H1 (cell line): Measurements from ENCODE around the gene DCLK1. TPM values are rescaled to one million over a fixed set of nuclear protein-coding genes. Genes with fewer than 3 reads are reported as not detected.

Experiments
- CTCF ChIA-PET: fragments of 300-600 bp; sonication (Branson Sonifier 250); formaldehyde crosslinking; loops from one replicate; lab custom pipeline; 2021; ENCODE audit not compliant: partially characterized antibody; lab: Charles Lee
- POLR2A ChIA-PET: fragments of 300-600 bp; sonication (Branson Sonifier 250); formaldehyde crosslinking; loops from one replicate; lab custom pipeline; 2021; ENCODE audit warnings: inconsistent platforms; ENCODE audit not compliant: partially characterized antibody; lab: Charles Lee
- DNase-seq, 2 experiments: peaks; one replicate each; pipeline versions ENCODE4 v3.0.0 to v3.0.0-alpha.2; 2010 to 2022; ENCODE audit warnings: low spot score in 2 of 2, low read depth in 1 of 2, mixed read lengths in 1 of 2
- FAIRE-seq: peaks from 2 replicates; lab custom pipeline; 2011; peaks lifted over from hg19 to GRCh38; lab: Jason Lieb, UNC
- H2AFZ ChIP-seq: 2 replicates; pipeline ENCODE4 v1.8.1; 2012; ENCODE audit warnings: low read length, inconsistent platforms
- H2AK5ac ChIP-seq: 2 replicates; pipeline ENCODE4 v1.6.1; 2013; ENCODE audit warnings: low read depth, low read length
- H2BK120ac ChIP-seq: replicated peaks from 2 replicates; pipeline ENCODE3; 2013; ENCODE audit warnings: low read depth, low read length, inconsistent platforms
- H2BK12ac ChIP-seq: 2 replicates; pipeline ENCODE4 v1.6.1; 2013; ENCODE audit warnings: low read depth, low read length
- H2BK15ac ChIP-seq: 2 replicates; pipeline ENCODE4 v1.6.1; 2013; ENCODE audit warnings: low read length
- H2BK20ac ChIP-seq: 2 replicates; pipeline ENCODE4 v1.6.1; 2013; ENCODE audit warnings: low read length
- H2BK5ac ChIP-seq: 2 replicates; pipeline ENCODE4 v1.6.1; 2013; ENCODE audit warnings: low read depth, low read length
- H3K14ac ChIP-seq: 2 replicates; pipeline ENCODE4 v1.6.1; 2013; ENCODE audit warnings: inconsistent platforms; ENCODE audit not compliant: insufficient read length
- H3K18ac ChIP-seq: 2 replicates; pipeline ENCODE4 v1.6.1; 2013; ENCODE audit warnings: low read length; ENCODE audit errors: extremely low read depth
- H3K23ac ChIP-seq: 2 replicates; pipeline ENCODE4 v1.6.1; 2013; ENCODE audit warnings: inconsistent platforms; ENCODE audit not compliant: insufficient read length
- H3K23me2 ChIP-seq: 2 replicates; pipeline ENCODE4 v1.6.1; 2013; ENCODE audit warnings: low read depth, low read length
- H3K27ac ChIP-seq: 2 replicates; pipeline ENCODE4 v1.6.1; 2011; ENCODE audit warnings: low read depth, low read length, inconsistent platforms
- H3K27me3 ChIP-seq, 4 experiments: replicated peaks in 1 of 4; 1 replicate in 1 of 4; 2 replicates in 3 of 4; pipeline versions ENCODE4 v1.6.1 to v1.8.1; 2011 to 2013; ENCODE audit warnings: low read length in 3 of 4, mild to moderate bottlenecking in 3 of 4, inconsistent platforms in 2 of 4, mixed read lengths in 2 of 4, moderate library complexity in 1 of 4; ENCODE audit not compliant: control insufficient read depth in 3 of 4, insufficient read depth in 3 of 4; ENCODE audit errors: extremely low read depth in 1 of 4
- H3K36me3 ChIP-seq, 4 experiments: 2 replicates each; pipeline versions ENCODE4 v1.6.1 to v1.8.1; 2011 to 2013; ENCODE audit warnings: mild to moderate bottlenecking in 4 of 4, low read length in 3 of 4, moderate library complexity in 2 of 4, control low read depth in 1 of 4, inconsistent platforms in 1 of 4; ENCODE audit not compliant: insufficient read depth in 4 of 4, control insufficient read depth in 2 of 4
- H3K4ac ChIP-seq: replicated peaks from 2 replicates; pipeline ENCODE3; 2013; ENCODE audit warnings: low read length, low read depth, mixed read lengths, inconsistent platforms; ENCODE audit not compliant: insufficient read length
- H3K4me1 ChIP-seq, 4 experiments: replicated peaks in 1 of 4; 1 replicate in 1 of 4; 2 replicates in 3 of 4; pipeline versions ENCODE4 v1.6.1 to v1.8.1; 2011 to 2013; ENCODE audit warnings: low read length in 3 of 4, inconsistent platforms in 2 of 4, mixed read lengths in 1 of 4; ENCODE audit not compliant: insufficient read depth in 4 of 4, control insufficient read depth in 3 of 4
- H3K4me2 ChIP-seq, 2 experiments: 2 replicates each; pipeline versions ENCODE4 v1.6.1 to v1.8.1; 2011 to 2013; ENCODE audit warnings: low read depth in 2 of 2, low read length in 2 of 2, control low read depth in 1 of 2, inconsistent platforms in 1 of 2, mild to moderate bottlenecking in 1 of 2; ENCODE audit not compliant: insufficient read depth in 1 of 2
- H3K4me3 ChIP-seq, 4 experiments: fragments of 200-600, 300-600 bp in 1 of 4; sonication (generic), shearing (Covaris generic), sonication (Bioruptor Twin) in 1 of 4; 2 replicates each; pipeline versions ENCODE4 v1.5.1 to v1.8.1; 2011 to 2016; ENCODE audit warnings: low read length in 4 of 4, low read depth in 3 of 4, control low read depth in 2 of 4, inconsistent platforms in 2 of 4, mild to moderate bottlenecking in 2 of 4, mixed read lengths in 1 of 4, moderate library complexity in 1 of 4; ENCODE audit not compliant: insufficient read depth in 2 of 4; ENCODE audit errors: extremely low read depth in 1 of 4
- H3K56ac ChIP-seq: replicated peaks from 2 replicates; pipeline ENCODE3; 2013; ENCODE audit warnings: low read depth, mild to moderate bottlenecking, mixed read lengths, low read length, inconsistent platforms; ENCODE audit not compliant: insufficient read length
- H3K79me1 ChIP-seq: 2 replicates; pipeline ENCODE4 v1.6.1; 2013; ENCODE audit warnings: low read depth, low read length, control low read depth
- H3K79me2 ChIP-seq, 2 experiments: 2 replicates each; pipeline versions ENCODE4 v1.6.1 to v1.8.1; 2012 to 2013; ENCODE audit warnings: low read length in 2 of 2, mild to moderate bottlenecking in 2 of 2, inconsistent platforms in 1 of 2; ENCODE audit not compliant: insufficient read depth in 2 of 2, control insufficient read depth in 1 of 2
- H3K9ac ChIP-seq, 4 experiments: replicated peaks in 1 of 4; 1 replicate in 1 of 4; 2 replicates in 3 of 4; pipeline versions ENCODE4 v1.6.1 to v1.8.1; 2011 to 2013; ENCODE audit warnings: low read depth in 3 of 4, low read length in 3 of 4, control low read depth in 2 of 4, mild to moderate bottlenecking in 2 of 4, moderate library complexity in 2 of 4, inconsistent platforms in 1 of 4; ENCODE audit errors: extremely low read depth in 1 of 4
- H3K9me3 ChIP-seq, 2 experiments: 2 replicates each; pipeline versions ENCODE4 v1.6.1 to v1.8.1; 2012 to 2013; ENCODE audit warnings: mild to moderate bottlenecking in 2 of 2, moderate library complexity in 2 of 2, control low read depth in 1 of 2, inconsistent platforms in 1 of 2, low read depth in 1 of 2, low read length in 1 of 2, mixed read lengths in 1 of 2; ENCODE audit not compliant: insufficient read depth in 2 of 2
- H4K20me1 ChIP-seq, 2 experiments: replicated peaks in 1 of 2; 2 replicates each; pipeline versions ENCODE3 to v1.8.1; 2011 to 2013; ENCODE audit warnings: inconsistent platforms in 2 of 2, low read length in 2 of 2, mild to moderate bottlenecking in 1 of 2; ENCODE audit not compliant: insufficient read depth in 2 of 2, control insufficient read depth in 1 of 2
- H4K5ac ChIP-seq: 2 replicates; pipeline ENCODE4 v1.6.1; 2013; ENCODE audit warnings: low read length, low read depth, mixed read lengths, inconsistent platforms; ENCODE audit not compliant: insufficient read length
- H4K8ac ChIP-seq: 2 replicates; pipeline ENCODE4 v1.8.0; 2013; ENCODE audit warnings: mild to moderate bottlenecking, moderate library complexity, low read length, inconsistent platforms; ENCODE audit not compliant: insufficient read depth; ENCODE audit errors: extremely low read depth
- H4K91ac ChIP-seq: replicated peaks from 2 replicates; pipeline ENCODE3; 2013; ENCODE audit warnings: low read length, mixed read lengths, inconsistent platforms; ENCODE audit not compliant: insufficient read length
- EGR1 ChIP-seq: IDR thresholded peaks from 2 replicates; pipeline ENCODE4 v1.6.1; 2011; ENCODE audit warnings: low read depth, low read length, borderline replicate concordance
- SP2 ChIP-seq: IDR thresholded peaks from 2 replicates; pipeline ENCODE4 v1.6.1; 2012; ENCODE audit warnings: mild to moderate bottlenecking, low read length, inconsistent platforms
- TEAD4 ChIP-seq: IDR thresholded peaks from 2 replicates; pipeline ENCODE4 v1.6.1; 2012; ENCODE audit warnings: low read depth, low read length, inconsistent platforms, mixed read lengths
- WGBS, 2 experiments: shearing (Covaris generic) in 1 of 2; methylation state at CpG; one replicate each; pipeline versions ENCODE4 v1.1.6 to v1.1.7; 2013 to 2015; ENCODE audit warnings: low lambda C conversion rate in 2 of 2, mixed read lengths in 2 of 2, inconsistent platforms in 1 of 2, low coverage in 1 of 2, missing lambda C conversion rate in 1 of 2; ENCODE audit not compliant: insufficient replicate concordance in 2 of 2, insufficient coverage in 1 of 2, insufficient read length in 1 of 2; ENCODE audit errors: extremely low coverage in 1 of 2, missing lambda C conversion rate in 1 of 2; 5-methylcytosine and 5-hydroxymethylcytosine counted together
- polyA plus RNA-seq, 7 experiments: library from polyadenylated mRNA; depleted of rRNA in 3 of 7; stranded (reverse) in 5 of 7; unstranded in 2 of 7; fragments of >200 nt in 5 of 7; fragments of 200-250 nt in 2 of 7; gene quantifications; 1 replicate in 5 of 7; 2 replicates in 1 of 7; 4 replicates in 1 of 7; pipeline versions ENCODE4 v1.2.1 to v1.2.3, GENCODE V29; 2011 to 2013; ENCODE audit warnings: missing spikeins in 2 of 7, mixed read lengths in 2 of 7
- total RNA-seq: library from RNA; stranded (reverse); fragmentation: NEBNext Ultra II Directional; extraction: Animal tissue kit (Norgen Biotek cat#: 25700); gene quantifications from 2 replicates; pipeline ENCODE4 v1.2.1, GENCODE V29; 2021

The DCLK1 gene
- total and polyA plus RNA-seq, 2 of the 8 experiments (the other 6 are each of a cell fraction or from before 2014, with no cell fraction given) = 22.8 to 41.0 TPM

GRCh38 chr13:35920816-35921215 is 210.4 kb downstream of the DCLK1 start:
- Histone ChIP-seq H4K5ac (no peak overlapping the region), H3K79me2 (no peaks in the 10 kb centered on the region), H2BK12ac (peak overlapping the region; percentile 64; the same call in 1 of the 2 replicates), H2BK120ac (no peak overlapping the region), H3K27ac (no peak overlapping the region), H4K20me1 (no peaks in the 10 kb centered on the region), H3K23me2 (peaks cover 2% of the 10 kb centered on the region; the same call in 1 of the 2 replicates), H3K36me3 (no peaks in the 10 kb centered on the region)
- POLR2A ChIA-PET = no interaction called here
- 0 out of 2 replicates have a peak, but pooled peaks have one; percentile 11 for TF ChIP-seq EGR1
- TF ChIP-seq SP2 = no peak
- 0 out of 2 replicates have a peak, but pooled peaks have one; percentile 30 for TF ChIP-seq TEAD4
- TF ChIP-seq, all 59 proteins: peak for 2
- Histone ChIP-seq H2AFZ (no peak overlapping the region), H3K14ac (no peak overlapping the region), H2AK5ac (no peak overlapping the region), H2BK20ac (no peak overlapping the region), H3K4me3 (no peak overlapping the region), H2BK5ac (0 out of 2 replicates have a peak overlapping the region, but pooled peaks have one; percentile 36), H3K27me3 (no peaks in the 10 kb centered on the region), H3K9ac (no peak overlapping the region), H4K8ac (no peak overlapping the region), H3K4me2 (peak overlapping the region; percentile 22 to 25; a peak in 2 of 4 replicates), H3K4me1 (peaks cover 6 to 30% (median 17%) of the 10 kb centered on the region in 4 experiments), H3K23ac (no peak overlapping the region), H2BK15ac (0 out of 2 replicates have a peak overlapping the region, but pooled peaks have one; percentile 13), H3K18ac (peak overlapping the region; percentile 21; the same call in 1 of the 2 replicates), H3K9me3 (no peaks in the 10 kb centered on the region), H3K4ac (no peak overlapping the region), H3K79me1 (no peaks in the 10 kb centered on the region), H3K56ac (no peak overlapping the region), H4K91ac (no peak overlapping the region)
- CTCF ChIA-PET = interaction anchor here (1.0 to 1.1 kb wide), 2 partner anchors 10 to 91 kb away, joined by 3 to 5 read pairs; no protein-coding TSS in a partner anchor
- no peak for DNase-seq
- FAIRE-seq = no peak
- 70% methylated on average over 7 of the region's 7 CpGs; no CpG with 5 or more reads in 1 of the 2 experiments for WGBS, 2 experiments
